GM12892 (cell line): ENCODE results near the gene MB.

ENCODE experiments used
- POLR2A ChIP-seq: IDR thresholded peaks from 2 replicates; pipeline ENCODE4 v1.6.1; 2011; ENCODE audit warnings: low read depth, low read length, control low read depth
- POLR2AphosphoS5 ChIP-seq: IDR thresholded peaks from 2 replicates; pipeline ENCODE4 v1.6.1; 2011; ENCODE audit warnings: low read depth, low read length, control low read depth
- TAF1 ChIP-seq: IDR thresholded peaks from 2 replicates; pipeline ENCODE4 v1.6.1; 2011; ENCODE audit warnings: low read depth, mild to moderate bottlenecking, control low read depth, low read length, borderline replicate concordance

DNA sequence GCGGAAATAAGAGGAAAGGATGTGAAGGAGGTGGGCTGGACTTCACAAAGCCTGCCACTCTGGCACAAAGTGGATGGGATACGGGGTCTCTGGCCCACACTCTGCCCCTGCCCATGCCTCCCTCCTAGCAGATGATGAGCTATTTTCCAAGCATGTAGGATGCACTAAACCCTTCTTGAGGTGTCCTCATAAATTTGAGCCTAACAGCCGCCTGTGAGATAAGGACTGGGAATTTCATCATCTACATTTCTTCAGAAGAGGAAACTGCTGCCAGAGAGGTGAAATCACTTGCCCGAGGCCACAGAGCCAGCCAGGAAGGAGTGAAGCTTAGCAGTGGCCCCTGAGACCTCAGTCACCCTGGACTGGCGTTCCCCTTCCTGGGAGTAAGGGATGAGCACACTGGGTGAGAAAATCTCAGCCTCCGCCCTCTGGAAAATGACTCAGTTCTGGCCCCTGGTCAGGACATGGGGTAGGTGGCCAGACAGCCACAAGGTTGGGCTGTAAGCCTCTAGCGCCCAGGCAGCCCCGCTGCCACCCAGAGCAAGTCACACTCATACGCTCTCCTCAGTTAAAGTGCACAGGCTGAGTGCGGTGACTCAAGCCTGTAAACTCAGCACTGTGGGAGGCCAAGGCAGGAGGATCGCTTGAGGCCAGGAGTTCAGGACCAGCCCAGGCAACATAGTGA lies 27.9 kb downstream of the MB start:
- TF ChIP-seq POLR2A, result no peak
- TF ChIP-seq POLR2AphosphoS5, result no peak
- no peak for TF ChIP-seq TAF1
